Transverse colon (tissue), 3 donors: ENCODE results near the gene AKR1B1.

Experiments
- CTCF ChIP-seq, 5 experiments: fragments of 200-600 bp in 3 of 5; fragments of 450-650 bp in 2 of 5; sonication (generic) in 3 of 5; IDR thresholded peaks; 1 replicate in 2 of 5; 2 replicates in 3 of 5; pipeline ENCODE4 v1.5.1; 2016 to 2017; ENCODE audit warnings: antibody characterized with exemption in 5 of 5, inconsistent platforms in 3 of 5, mild to moderate bottlenecking in 2 of 5, moderate library complexity in 1 of 5
- EP300 ChIP-seq: sonication (generic); formaldehyde crosslinking; IDR thresholded peaks from one replicate; pipeline ENCODE4 v1.6.1; 2017; ENCODE audit warnings: antibody characterized with exemption, low read depth
- POLR2A ChIP-seq: fragments of 450-650 bp; IDR thresholded peaks from one replicate; pipeline ENCODE4 v1.6.1; 2016; ENCODE audit warnings: antibody characterized with exemption, mild to moderate bottlenecking, moderate library complexity

- no peak for TF ChIP-seq EP300
- TF ChIP-seq CTCF (IDR thresholded peaks at IDR 0.05): no peak
- TF ChIP-seq POLR2A: no peak
Measured at GRCh38 chr7:134470864-134471263, 12.0 kb upstream of the AKR1B1 start.
